Breast epithelium (tissue), 4 donors: ENCODE measurements around the gene IL18RAP. TPM values are rescaled to one million over a fixed set of nuclear protein-coding genes. Genes with fewer than 3 reads are reported as not detected.

Source experiments
- DNase-seq, 2 donors: peaks; one replicate each; pipeline ENCODE4 v3.0.0-alpha.2; 2019; ENCODE audit warnings: low spot score in 2 of 2
- H3K27ac ChIP-seq, 2 donors: fragments of 200-600 bp; sonication (generic) in 1 of 2; one replicate each; pipeline ENCODE4 v1.5.1; 2016 to 2019; ENCODE audit warnings: mild to moderate bottlenecking in 1 of 2
- H3K27me3 ChIP-seq, 2 donors: fragments of 200-600 bp; sonication (generic) in 1 of 2; one replicate each; pipeline versions ENCODE4 v1.5.1 to v1.6.0; 2017 to 2019; ENCODE audit warnings: control low read depth in 1 of 2, mild to moderate bottlenecking in 1 of 2
- H3K36me3 ChIP-seq: fragments of 200-600 bp; one replicate; pipeline ENCODE4 v1.5.1; 2019
- H3K4me1 ChIP-seq, 2 donors: fragments of 200-600 bp; sonication (generic); one replicate each; pipeline ENCODE4 v1.5.1; 2016 to 2019; ENCODE audit warnings: control low read depth in 1 of 2
- H3K4me3 ChIP-seq, 3 donors: fragments of 200-600 bp; sonication (generic); 1 replicate in 2 of 3; 2 replicates in 1 of 3; pipeline ENCODE4 v1.5.1; 2016 to 2019; ENCODE audit warnings: mild to moderate bottlenecking in 3 of 3, moderate library complexity in 2 of 3
- H3K9me3 ChIP-seq, 2 donors: fragments of 200-600 bp; sonication (generic) in 1 of 2; one replicate each; pipeline ENCODE4 v1.5.1; 2016 to 2019; ENCODE audit warnings: control low read depth in 1 of 2
- CTCF ChIP-seq, 3 donors: fragments of 450-650 bp; IDR thresholded peaks; one replicate each; pipeline ENCODE4 v1.5.1; 2016 to 2017; ENCODE audit warnings: antibody characterized with exemption in 3 of 3, mild to moderate bottlenecking in 3 of 3, moderate library complexity in 3 of 3
- POLR2A ChIP-seq: fragments of 450-650 bp; IDR thresholded peaks from one replicate; pipeline ENCODE4 v1.6.1; 2016; ENCODE audit warnings: antibody characterized with exemption, mild to moderate bottlenecking, moderate library complexity
- POLR2AphosphoS5 ChIP-seq, 3 donors: sonication (generic); formaldehyde crosslinking; IDR thresholded peaks; one replicate each; pipeline ENCODE4 v1.6.1; 2017; ENCODE audit warnings: antibody characterized with exemption in 3 of 3
- intact Hi-C: fragments of 100-400 bp; cut with DNase I; formaldehyde crosslinking; loops from one replicate; pipeline ENCODE4 v1.15.1; 2023; ENCODE audit warnings: low total_unique reads
- total RNA-seq, 3 donors: library from RNA; depleted of rRNA; stranded (reverse); fragments of >200 nt; gene quantifications; one replicate each; pipeline ENCODE4 v1.1.0, GENCODE V29; 2016

Gene IL18RAP
- total RNA-seq, 3 donors from 2014 or later, result 1.4 to 2.9 (median 2.3) TPM

- Histone ChIP-seq H3K27me3 (no peaks in the 10 kb centered on the region), H3K4me1 (no peaks in the 10 kb centered on the region), H3K4me3 (no peak overlapping the region), H3K9me3 (no peaks in the 10 kb centered on the region), H3K27ac (no peak overlapping the region), H3K36me3 (no peaks in the 10 kb centered on the region)
- DNase-seq, result no peak
- intact Hi-C loops, result no loop called here
- TF ChIP-seq POLR2AphosphoS5 (IDR thresholded peaks at IDR 0.05) (no peak), CTCF (IDR thresholded peaks at IDR 0.05) (no peak), POLR2A (no peak)
These were observed 47.2 kb downstream of the IL18RAP start for GRCh38 chr2:102470168-102470567.

GRCh38 chr2:102473020-102473419 is 50.1 kb downstream of the IL18RAP start, which contains the start of gene SLC9A4:
Gene SLC9A4 (plus strand): TSS chr2:102473226. CDS start chr2:102473760, 534 bp downstream.
- DNase-seq, result peak in 1 of 2 donors; percentile 35
- no peaks in the 10 kb centered on the region for H3K9me3 ChIP-seq
- TF ChIP-seq CTCF (IDR thresholded peaks at IDR 0.05), result peak; percentile 75 to 81 (median 80)
- TF ChIP-seq POLR2AphosphoS5 (IDR thresholded peaks at IDR 0.05), result no peak
- no peaks in the 10 kb centered on the region for H3K36me3 ChIP-seq
- no peak within 1 kb of the TSS for H3K4me3 ChIP-seq
- H3K4me1 ChIP-seq, result no peaks in the 10 kb centered on the region
- intact Hi-C loops, result no loop called here
- H3K27me3 ChIP-seq, result no peaks in the 10 kb centered on the region
- no peak within 1 kb of the TSS for H3K27ac ChIP-seq

DNA sequence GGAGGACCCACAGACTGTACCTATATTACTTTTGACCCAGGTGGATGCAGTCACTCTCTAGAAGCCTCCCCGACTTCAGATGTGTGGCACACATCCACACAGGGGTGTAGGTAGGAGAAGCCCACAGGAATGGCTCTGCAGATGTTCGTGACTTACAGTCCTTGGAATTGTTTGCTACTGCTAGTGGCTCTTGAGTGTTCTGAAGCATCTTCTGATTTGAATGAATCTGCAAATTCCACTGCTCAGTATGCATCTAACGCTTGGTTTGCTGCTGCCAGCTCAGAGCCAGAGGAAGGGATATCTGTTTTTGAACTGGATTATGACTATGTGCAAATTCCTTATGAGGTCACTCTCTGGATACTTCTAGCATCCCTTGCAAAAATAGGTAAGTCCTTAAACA is 50.7 kb downstream of the IL18RAP start:
- intact Hi-C loops, result no loop called here
- H3K36me3 ChIP-seq, result no peaks in the 10 kb centered on the region
- H3K9me3 ChIP-seq, result no peaks in the 10 kb centered on the region
- H3K27ac ChIP-seq, result no peak overlapping the region
- H3K27me3 ChIP-seq, result no peaks in the 10 kb centered on the region
- TF ChIP-seq CTCF (IDR thresholded peaks at IDR 0.05) (no peak), POLR2A (no peak), POLR2AphosphoS5 (IDR thresholded peaks at IDR 0.05) (no peak)
- no peak for DNase-seq
- H3K4me1 ChIP-seq, result no peaks in the 10 kb centered on the region
- H3K4me3 ChIP-seq, result no peak overlapping the region

GRCh38 chr2:102474785-102475184 is 51.8 kb downstream of the IL18RAP start:
- TF ChIP-seq POLR2AphosphoS5 (IDR thresholded peaks at IDR 0.05) (no peak), CTCF (IDR thresholded peaks at IDR 0.05) (no peak), POLR2A (no peak)
- Histone ChIP-seq H3K4me1 (no peaks in the 10 kb centered on the region), H3K36me3 (no peaks in the 10 kb centered on the region), H3K27ac (no peak overlapping the region), H3K4me3 (no peak overlapping the region), H3K9me3 (no peaks in the 10 kb centered on the region), H3K27me3 (no peaks in the 10 kb centered on the region)
- DNase-seq, result no peak
- intact Hi-C loops, result no loop called here

GRCh38 chr2:102478686-102479470 is 55.9 kb downstream of the IL18RAP start:
- no peaks in the 10 kb centered on the region for H3K9me3 ChIP-seq
- H3K27ac ChIP-seq, result no peak overlapping the region
- intact Hi-C loops, result no loop called here
- no peak overlapping the region for H3K4me3 ChIP-seq
- no peaks in the 10 kb centered on the region for H3K36me3 ChIP-seq
- no peaks in the 10 kb centered on the region for H3K27me3 ChIP-seq
- H3K4me1 ChIP-seq, result no peaks in the 10 kb centered on the region
- TF ChIP-seq POLR2AphosphoS5 (IDR thresholded peaks at IDR 0.05) (no peak), POLR2A (no peak), CTCF (IDR thresholded peaks at IDR 0.05) (no peak)
- DNase-seq, result no peak
